Nephron (organoid): ENCODE results near the gene TCP10L.
"Not testable (repeated sequence)": the region's sequence is repeated elsewhere in the genome, so short reads cannot be mapped to it uniquely, and the experiment has no call there.

ENCODE experiments used
- H3K27ac Mint-ChIP-seq, 3 experiments: 2 replicates each; pipeline ENCODE4 v1.8.0; 2020; ENCODE audit warnings: mixed read lengths in 3 of 3, mild to moderate bottlenecking in 2 of 3, moderate library complexity in 1 of 3
- H3K27me3 Mint-ChIP-seq: 2 replicates; pipeline ENCODE4 v1.8.0; 2021; ENCODE audit warnings: low read depth, mild to moderate bottlenecking, moderate library complexity, mixed read lengths
- H3K36me3 Mint-ChIP-seq: 2 replicates; pipeline ENCODE4 v1.8.0; 2020; ENCODE audit warnings: low read depth, mixed read lengths
- H3K4me1 Mint-ChIP-seq: 2 replicates; pipeline ENCODE4 v1.8.0; 2020; ENCODE audit warnings: mixed read lengths
- H3K4me3 Mint-ChIP-seq, 3 experiments: 2 replicates each; pipeline ENCODE4 v1.8.0; 2020; ENCODE audit warnings: mild to moderate bottlenecking in 3 of 3, mixed read lengths in 3 of 3, moderate library complexity in 2 of 3
- H3K9me3 Mint-ChIP-seq: 2 replicates; pipeline ENCODE4 v1.8.0; 2020; ENCODE audit warnings: mixed read lengths
- CTCF ChIP-seq, 3 experiments: fragments of 200-600 bp; sonication (generic); IDR thresholded peaks; one replicate each; pipeline ENCODE4 v1.5.0; 2021; ENCODE audit warnings: antibody characterized with exemption in 3 of 3; ENCODE audit not compliant: unreplicated experiment in 3 of 3

TCP10L gene

GRCh38 chr21:32533053-32533452, 52.3 kb downstream of the TCP10L start:
- Mint-ChIP-seq H3K4me3 (no peak overlapping the region), H3K27me3 (peaks cover 6% of the 10 kb centered on the region), H3K36me3 (no peaks in the 10 kb centered on the region), H3K27ac (no peak overlapping the region), H3K4me1 (no peaks in the 10 kb centered on the region), H3K9me3 (no peaks in the 10 kb centered on the region)
- TF ChIP-seq CTCF (IDR thresholded peaks at IDR 0.05; ENCODE audit: unreplicated experiment in 3 of 3) = no peak

- Mint-ChIP-seq H3K36me3 (no peaks in the 10 kb centered on the region), H3K27ac (no peak overlapping the region), H3K27me3 (peaks cover 6% of the 10 kb centered on the region), H3K4me3 (no peak overlapping the region), H3K4me1 (no peaks in the 10 kb centered on the region), H3K9me3 (peaks cover 3% of the 10 kb centered on the region)
- no peak for TF ChIP-seq CTCF (IDR thresholded peaks at IDR 0.05; ENCODE audit: unreplicated experiment in 3 of 3)
These were observed 52.7 kb downstream of the TCP10L start for GRCh38 chr21:32532636-32533035.

GRCh38 chr21:32531561-32531960, 53.8 kb downstream of the TCP10L start:
- not testable (repeated sequence) for H3K27me3 Mint-ChIP-seq, H3K9me3 Mint-ChIP-seq, H3K4me1 Mint-ChIP-seq, H3K4me3 Mint-ChIP-seq, H3K36me3 Mint-ChIP-seq, H3K27ac Mint-ChIP-seq

- H3K27ac Mint-ChIP-seq, H3K4me3 Mint-ChIP-seq, H3K27me3 Mint-ChIP-seq, H3K36me3 Mint-ChIP-seq, H3K4me1 Mint-ChIP-seq: not testable (repeated sequence)
- peaks cover 10% of the 10 kb centered on the region for H3K9me3 Mint-ChIP-seq
These were observed 54.5 kb downstream of the TCP10L start for GRCh38 chr21:32530809-32531208.

- no peaks in the 10 kb centered on the region for H3K4me1 Mint-ChIP-seq
These were observed 55.6 kb downstream of the TCP10L start for GRCh38 chr21:32529679-32530078.

GRCh38 chr21:32525282-32525681, 60.0 kb downstream of the TCP10L start:
- Mint-ChIP-seq H3K4me1 (peaks cover 14% of the 10 kb centered on the region), H3K27ac (no peak overlapping the region), H3K36me3 (no peaks in the 10 kb centered on the region), H3K4me3 (no peak overlapping the region), H3K27me3 (peaks cover 4% of the 10 kb centered on the region), H3K9me3 (peaks cover 10% of the 10 kb centered on the region)
- no peak for TF ChIP-seq CTCF (IDR thresholded peaks at IDR 0.05; ENCODE audit: unreplicated experiment in 3 of 3)

More at GRCh38 chr21:32529679-32530078, 55.6 kb downstream of the TCP10L start:
- no peak for TF ChIP-seq CTCF (IDR thresholded peaks at IDR 0.05; ENCODE audit: unreplicated experiment in 3 of 3)
- Mint-ChIP-seq H3K27ac (no peak overlapping the region), H3K36me3 (no peaks in the 10 kb centered on the region), H3K4me3 (no peak overlapping the region), H3K9me3 (peaks cover 10% of the 10 kb centered on the region), H3K27me3 (peaks cover 3% of the 10 kb centered on the region)

GRCh38 chr21:32523988-32524719, 61.2 kb downstream of the TCP10L start:
- Mint-ChIP-seq H3K27me3 (peaks cover 7% of the 10 kb centered on the region), H3K4me3 (no peak overlapping the region), H3K36me3 (no peaks in the 10 kb centered on the region), H3K4me1 (peaks cover 14% of the 10 kb centered on the region), H3K27ac (peak overlapping the region in 2 of 3 experiments; percentile 19 to 56), H3K9me3 (peaks cover 14% of the 10 kb centered on the region)
- no peak for TF ChIP-seq CTCF (IDR thresholded peaks at IDR 0.05; ENCODE audit: unreplicated experiment in 3 of 3)
